PC-9 (cell line): ENCODE measurements around the gene FASLG. TPM values are rescaled to one million over a fixed set of nuclear protein-coding genes. Genes with fewer than 3 reads are reported as not detected.

Experiments
- BruUV-seq: library from RNA; stranded (reverse); fragments of 400-500 nt; replicated peaks from 2 replicates; lab custom pipeline; 2021; lab: Mats Ljungman, UMichigan
- CTCF ChIA-PET: fragments of 300-600 bp; sonication (Branson Sonifier 250); formaldehyde crosslinking; loops from one replicate; lab custom pipeline; 2022; ENCODE audit warnings: antibody characterized with exemption; lab: Charles Lee
- POLR2A ChIA-PET: fragments of 300-600 bp; sonication (Branson Sonifier 250); formaldehyde crosslinking; loops from one replicate; lab custom pipeline; 2022; ENCODE audit warnings: antibody characterized with exemption; ENCODE audit not compliant: unreplicated experiment; lab: Charles Lee
- DNase-seq, 2 experiments: peaks; one replicate each; pipeline versions ENCODE4 v3.0.0 to v3.0.0-alpha.2; 2015 to 2022; ENCODE audit warnings: mixed read lengths in 1 of 2
- H2AFZ ChIP-seq: fragments of 200-600 bp; sonication (generic); 2 replicates; pipeline ENCODE4 v1.8.1; 2017; ENCODE audit warnings: antibody characterized with exemption
- H3F3A ChIP-seq: fragments of 200-600 bp; sonication (generic); 2 replicates; pipeline ENCODE4 v1.8.1; 2017; ENCODE audit warnings: antibody characterized with exemption, mild to moderate bottlenecking, low read depth; ENCODE audit not compliant: insufficient read depth
- H3K27ac ChIP-seq: fragments of 200-600 bp; sonication (generic); 2 replicates; pipeline ENCODE4 v1.6.1; 2016; ENCODE audit warnings: mixed run types
- H3K27me3 ChIP-seq: fragments of 200-600 bp; sonication (generic); 2 replicates; pipeline ENCODE4 v1.6.1; 2016; ENCODE audit warnings: low read depth, mixed run types; ENCODE audit not compliant: insufficient read depth
- H3K36me3 ChIP-seq: fragments of 200-600 bp; sonication (generic); 2 replicates; pipeline ENCODE4 v1.6.1; 2016; ENCODE audit warnings: low read depth, mixed run types
- H3K4me1 ChIP-seq: fragments of 200-600 bp; sonication (generic); replicated peaks from 2 replicates; pipeline ENCODE4 v1.6.1; 2016; ENCODE audit warnings: mixed run types; ENCODE audit not compliant: insufficient read depth
- H3K4me2 ChIP-seq: fragments of 200-600 bp; sonication (generic); 2 replicates; pipeline ENCODE4 v1.6.1; 2017; ENCODE audit warnings: mixed run types
- H3K4me3 ChIP-seq: fragments of 200-600 bp; sonication (generic); 2 replicates; pipeline ENCODE4 v1.6.1; 2016; ENCODE audit warnings: mixed run types
- H3K79me2 ChIP-seq: fragments of 200-600 bp; sonication (generic); 2 replicates; pipeline ENCODE4 v1.6.1; 2017; ENCODE audit warnings: low read depth, mixed run types
- H3K9me2 ChIP-seq: fragments of 200-600 bp; sonication (generic); 2 replicates; pipeline ENCODE4 v1.8.1; 2017; ENCODE audit warnings: mild to moderate bottlenecking; ENCODE audit not compliant: insufficient read depth
- H3K9me3 ChIP-seq: fragments of 200-600 bp; sonication (generic); 2 replicates; pipeline ENCODE4 v1.8.1; 2016; ENCODE audit warnings: low read depth; ENCODE audit not compliant: insufficient read depth
- H4K20me1 ChIP-seq: fragments of 200-600 bp; sonication (generic); 2 replicates; pipeline ENCODE4 v1.8.1; 2017; ENCODE audit not compliant: insufficient read depth
- EZH2 ChIP-seq: fragments of 200-600 bp; sonication (generic); IDR thresholded peaks from 2 replicates; pipeline ENCODE4 v1.8.0; 2017; ENCODE audit warnings: antibody characterized with exemption, low read depth
- intact Hi-C: fragments of 100-400 bp; cut with micrococcal nuclease; formaldehyde crosslinking; loops from one replicate; pipeline ENCODE4 v1.10.0; 2022; ENCODE audit not compliant: unreplicated experiment
- total RNA-seq: library from RNA; stranded (reverse); gene quantifications from 2 replicates; pipeline ENCODE4 v1.2.3, GENCODE V29; 2021
- TF ChIP-seq, protein P1 (sequence below): fragments of 200-600 bp; sonication (generic); conservative IDR thresholded peaks from 2 replicates; pipeline ENCODE4 v1.6.1; 2017; ENCODE audit warnings: mixed run types, antibody characterized with exemption, mild to moderate bottlenecking, moderate library complexity

The FASLG gene
- total RNA-seq, 1 experiment from 2014 or later: not detected

DNA sequence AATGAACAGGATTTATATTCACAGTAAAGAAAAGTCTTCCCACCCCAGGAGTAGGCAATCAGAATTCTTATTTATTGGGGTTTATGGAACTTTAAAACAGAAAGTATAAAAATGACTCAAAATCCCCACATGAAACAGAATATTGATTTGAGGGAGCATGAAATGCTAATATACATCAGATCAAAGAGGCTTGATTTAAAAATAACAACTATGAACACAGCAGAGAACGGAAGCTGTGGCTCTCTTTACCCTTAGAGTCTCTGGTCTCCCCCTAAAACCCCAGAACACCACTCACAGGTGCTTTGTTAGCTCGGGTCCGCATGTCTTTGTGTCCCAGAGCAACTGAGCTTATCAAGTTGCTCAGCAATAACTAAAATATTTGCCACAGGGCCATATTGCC is 31.2 kb upstream of the FASLG start:
- H3K4me1 ChIP-seq: peaks cover 10% of the 10 kb centered on the region; the same call in 1 of the 2 replicates
- peaks cover 3% of the 10 kb centered on the region; the same call in 1 of the 2 replicates for H3F3A ChIP-seq
- ChIA-PET CTCF (no interaction called here), POLR2A (no interaction called here)
- no peaks in the 10 kb centered on the region for H3K79me2 ChIP-seq
- DNase-seq: no peak
- BruUV-seq: no TSS peak
- no peak overlapping the region for H3K4me3 ChIP-seq
- no peaks in the 10 kb centered on the region for H4K20me1 ChIP-seq
- intact Hi-C loops: no loop called here
- 0 out of 2 replicates have a peak overlapping the region, but pooled peaks have one; percentile 1 for H2AFZ ChIP-seq
- H3K9me3 ChIP-seq: peaks cover 9% of the 10 kb centered on the region
- no peaks in the 10 kb centered on the region for H3K36me3 ChIP-seq
- no peak overlapping the region for H3K27ac ChIP-seq
- no peaks in the 10 kb centered on the region for H3K27me3 ChIP-seq
- TF ChIP-seq, protein P1, sequence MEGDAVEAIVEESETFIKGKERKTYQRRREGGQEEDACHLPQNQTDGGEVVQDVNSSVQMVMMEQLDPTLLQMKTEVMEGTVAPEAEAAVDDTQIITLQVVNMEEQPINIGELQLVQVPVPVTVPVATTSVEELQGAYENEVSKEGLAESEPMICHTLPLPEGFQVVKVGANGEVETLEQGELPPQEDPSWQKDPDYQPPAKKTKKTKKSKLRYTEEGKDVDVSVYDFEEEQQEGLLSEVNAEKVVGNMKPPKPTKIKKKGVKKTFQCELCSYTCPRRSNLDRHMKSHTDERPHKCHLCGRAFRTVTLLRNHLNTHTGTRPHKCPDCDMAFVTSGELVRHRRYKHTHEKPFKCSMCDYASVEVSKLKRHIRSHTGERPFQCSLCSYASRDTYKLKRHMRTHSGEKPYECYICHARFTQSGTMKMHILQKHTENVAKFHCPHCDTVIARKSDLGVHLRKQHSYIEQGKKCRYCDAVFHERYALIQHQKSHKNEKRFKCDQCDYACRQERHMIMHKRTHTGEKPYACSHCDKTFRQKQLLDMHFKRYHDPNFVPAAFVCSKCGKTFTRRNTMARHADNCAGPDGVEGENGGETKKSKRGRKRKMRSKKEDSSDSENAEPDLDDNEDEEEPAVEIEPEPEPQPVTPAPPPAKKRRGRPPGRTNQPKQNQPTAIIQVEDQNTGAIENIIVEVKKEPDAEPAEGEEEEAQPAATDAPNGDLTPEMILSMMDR: no peak
- TF ChIP-seq EZH2: no peak
- H3K4me2 ChIP-seq: no peak overlapping the region
- no peaks in the 10 kb centered on the region for H3K9me2 ChIP-seq

DNA sequence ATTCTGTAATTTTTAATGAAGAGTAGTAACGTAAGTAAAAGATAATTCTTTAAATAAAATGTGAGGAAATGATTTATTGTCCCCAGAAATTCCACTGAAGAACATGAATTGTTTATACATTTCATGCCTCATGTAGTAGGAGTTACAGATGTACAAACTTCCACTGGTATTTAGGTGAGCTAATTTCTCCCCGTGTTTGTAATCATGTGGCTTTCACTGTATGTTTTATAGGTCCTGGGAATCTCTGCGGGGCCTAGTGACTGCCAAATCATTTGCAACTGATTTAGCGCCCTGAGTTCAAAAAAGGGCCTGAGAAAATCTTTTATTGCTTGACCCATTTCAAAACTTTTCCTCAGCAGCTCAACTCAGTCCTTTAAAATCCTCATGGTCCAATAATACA is 30.5 kb upstream of the FASLG start:
- Histone ChIP-seq H3K36me3 (no peaks in the 10 kb centered on the region), H2AFZ (0 out of 2 replicates have a peak overlapping the region, but pooled peaks have one; percentile 1), H3K4me1 (peaks cover 10% of the 10 kb centered on the region; the same call in 1 of the 2 replicates), H3K9me2 (no peaks in the 10 kb centered on the region), H4K20me1 (no peaks in the 10 kb centered on the region), H3K27me3 (no peaks in the 10 kb centered on the region), H3K27ac (no peak overlapping the region), H3F3A (peaks cover 3% of the 10 kb centered on the region; the same call in 1 of the 2 replicates), H3K4me2 (no peak overlapping the region), H3K4me3 (no peak overlapping the region), H3K79me2 (no peaks in the 10 kb centered on the region), H3K9me3 (peaks cover 9% of the 10 kb centered on the region)
- TF ChIP-seq, protein P1: no peak
- no peak for TF ChIP-seq EZH2
- ChIA-PET POLR2A (no interaction called here), CTCF (no interaction called here)
- BruUV-seq: no TSS peak
- DNase-seq: no peak
- intact Hi-C loops: no loop called here

DNA sequence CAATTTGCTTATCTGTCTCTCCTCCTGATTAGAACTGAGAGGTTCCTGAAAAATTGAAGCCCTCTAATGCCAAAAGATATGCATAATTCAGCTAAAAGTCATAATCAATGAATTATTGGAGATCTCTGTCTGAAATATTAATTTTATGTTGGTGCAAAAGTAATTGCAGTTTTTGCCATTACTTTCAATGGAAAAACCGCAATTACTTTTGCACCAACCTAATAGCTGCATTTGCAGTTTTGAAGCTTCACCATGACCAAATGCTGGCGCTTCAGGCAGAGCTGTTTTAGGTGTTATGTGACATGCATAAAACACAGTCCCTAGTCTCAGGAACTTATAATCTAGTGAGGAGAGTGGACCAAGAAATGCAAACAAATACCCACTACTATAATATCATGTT is 29.7 kb upstream of the FASLG start:
- intact Hi-C loops: no loop called here
- Histone ChIP-seq H3K4me2 (no peak overlapping the region), H3K9me2 (no peaks in the 10 kb centered on the region), H3K9me3 (peaks cover 9% of the 10 kb centered on the region), H2AFZ (no peak overlapping the region), H3F3A (peaks cover 3% of the 10 kb centered on the region; the same call in 1 of the 2 replicates), H4K20me1 (no peaks in the 10 kb centered on the region), H3K36me3 (no peaks in the 10 kb centered on the region), H3K4me1 (peaks cover 10% of the 10 kb centered on the region; the same call in 1 of the 2 replicates), H3K27me3 (no peaks in the 10 kb centered on the region), H3K27ac (no peak overlapping the region), H3K4me3 (no peak overlapping the region), H3K79me2 (no peaks in the 10 kb centered on the region)
- ChIA-PET POLR2A (interaction anchor here (0.7 kb wide), 1 partner anchor 122 kb away, joined by 4 read pairs; no protein-coding TSS in a partner anchor), CTCF (no interaction called here)
- TF ChIP-seq, protein P1: no peak
- no peak for TF ChIP-seq EZH2
- BruUV-seq: no TSS peak
- no peak for DNase-seq
